ENCODE measurements around the gene SOSTDC1. TPM values are rescaled to one million over a fixed set of nuclear protein-coding genes. Genes with fewer than 3 reads are reported as not detected.

The SOSTDC1 gene
- total RNA-seq, 1 experiment from 2014 or later: 0.20 TPM

GRCh38 chr7:16511314-16511713, 45.8 kb upstream of the SOSTDC1 start:
- H2AFZ ChIP-seq (ENCODE audit: low read depth, low read length, poor library complexity, severe bottlenecking): no peak overlapping the region

More at GRCh38 chr7:16511314-16511713, 45.8 kb upstream of the SOSTDC1 start:
- Histone ChIP-seq H3K27me3 (ENCODE audit: insufficient read depth, low read length) (no peaks in the 10 kb centered on the region), H3K27ac (ENCODE audit: low read depth, low read length) (no peak overlapping the region), H3K4me2 (ENCODE audit: low read length) (no peak overlapping the region), H3K4me1 (ENCODE audit: control insufficient read depth in 1 of 2, insufficient read depth in 2 of 2, low read length in 2 of 2) (no peaks in the 10 kb centered on the region), H3K9me2 (ENCODE audit: insufficient read depth) (no peaks in the 10 kb centered on the region), H4K20me1 (ENCODE audit: insufficient read depth) (no peaks in the 10 kb centered on the region), H3K9me3 (ENCODE audit: control insufficient read depth in 1 of 2, insufficient read depth in 1 of 2, low read depth in 1 of 2, low read length in 2 of 2) (no peaks in the 10 kb centered on the region), H3K79me2 (ENCODE audit: insufficient read depth, low read length) (no peaks in the 10 kb centered on the region), H3K36me3 (ENCODE audit: control insufficient read depth in 1 of 2, insufficient read depth in 2 of 2, low read length in 2 of 2) (no peaks in the 10 kb centered on the region), H3K4me3 (replicated peaks in 1 of 2; ENCODE audit: low read depth in 1 of 2, low read length in 2 of 2) (no peak overlapping the region), H3K9ac (ENCODE audit: low read length) (no peak overlapping the region)
- TF ChIP-seq MAX (IDR thresholded peaks at IDR 0.05) (no peak), CTCF (IDR thresholded peaks at IDR 0.05 in 2 of 3, conservative IDR thresholded peaks at IDR 0.05 in 1 of 3; ENCODE audit: borderline replicate concordance in 1 of 3, insufficient read depth in 1 of 3, low read depth in 2 of 3, low read length in 2 of 3) (no peak), ATF3 (IDR thresholded peaks at IDR 0.05) (no peak), YY1 (IDR thresholded peaks at IDR 0.05; ENCODE audit: extremely low read depth, insufficient replicate concordance, low read depth, low read length) (no peak), ZFX (IDR thresholded peaks at IDR 0.05) (no peak), POLR2AphosphoS5 (IDR thresholded peaks at IDR 0.05; ENCODE audit: low read depth, low read length) (no peak), TCF7L2 (IDR thresholded peaks at IDR 0.05; ENCODE audit: borderline replicate concordance, extremely low read depth, insufficient read depth, insufficient read length) (no peak), CBX3 (IDR thresholded peaks at IDR 0.05; ENCODE audit: low read depth) (no peak), CEBPB (IDR thresholded peaks at IDR 0.05; ENCODE audit: low read depth) (no peak), ZNF274 (IDR thresholded peaks at IDR 0.05; ENCODE audit: low read depth, low read length) (no peak), EZH2 (IDR thresholded peaks at IDR 0.05) (no peak), SRF (IDR thresholded peaks at IDR 0.05; ENCODE audit: low read depth) (no peak)
- ChIA-PET POLR2A (no interaction called here), CTCF (no interaction called here), RAD21 (ENCODE audit: low non-redundant PET in 1 of 2, low total read pairs in 2 of 2, uncharacterized antibody in 2 of 2, unreplicated experiment in 2 of 2) (no interaction called here)
- ATAC-seq (no peak), DNase-seq (ENCODE audit: low read depth, low spot score) (no peak)
- intact Hi-C loops (cut with micrococcal nuclease): no loop called here
- BruUV-seq (replicated peaks): no TSS peak
